A549 (cell line): ENCODE results near the gene CALML5.

Experiments used
- MAZ ChIP-seq: fragments of 150-350 bp; IDR thresholded peaks from 2 replicates; pipeline ENCODE4 v1.6.1; 2014; ENCODE audit warnings: antibody characterized with exemption, low read depth, low read length, borderline replicate concordance
- NR3C1 ChIP-seq: fragments of >200 bp; sonication (Bioruptor Twin); formaldehyde crosslinking; IDR thresholded peaks from 3 replicates; pipeline ENCODE4 v1.6.1; 2017
- POLR2AphosphoS2 ChIP-seq: conservative IDR thresholded peaks from 2 replicates; pipeline ENCODE4 v1.6.1; 2012; ENCODE audit warnings: low read length, improper control_type of control experiment, inconsistent platforms

DNA sequence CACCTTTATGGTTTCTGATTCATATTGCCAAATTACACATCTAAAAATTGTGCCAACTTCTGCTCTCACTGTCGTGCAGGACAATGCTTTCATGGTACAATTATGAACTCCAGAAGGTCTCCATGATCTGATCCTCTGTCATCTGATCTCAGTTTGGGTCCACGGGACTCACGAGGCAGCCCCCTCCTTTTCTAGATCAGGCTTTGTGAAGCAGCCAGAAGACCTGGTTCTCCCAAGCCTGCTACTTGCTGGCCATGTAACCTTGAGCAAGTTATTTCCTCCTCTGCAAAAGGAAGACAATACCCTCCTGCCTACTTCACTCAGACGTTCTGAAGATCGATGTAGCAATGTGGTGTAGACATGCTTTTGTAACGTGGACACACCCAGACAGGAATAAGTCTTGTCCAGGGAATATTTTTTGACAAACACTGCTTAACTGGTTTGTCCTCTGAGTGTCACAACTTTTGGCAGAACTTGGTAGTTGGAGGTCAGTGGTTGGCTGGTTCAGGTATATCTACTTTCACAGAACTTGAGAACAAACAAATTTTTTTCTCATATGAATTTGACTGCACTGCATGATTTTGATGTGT is 44.9 kb upstream of the CALML5 start:
- no peak for TF ChIP-seq NR3C1
- TF ChIP-seq MAZ, result no peak
- TF ChIP-seq POLR2AphosphoS2, result no peak
